H9 (cell line): Measurements from ENCODE around the gene KDF1. TPM values are rescaled to one million over a fixed set of nuclear protein-coding genes. Genes with fewer than 3 reads are reported as not detected.

Experiments
- DNase-seq: peaks from one replicate; pipeline ENCODE4 v3.0.0-alpha.2; 2017
- H2AFZ ChIP-seq: one replicate; pipeline ENCODE4 v1.6.1; 2013; ENCODE audit warnings: mild to moderate bottlenecking, low read length, control low read depth, moderate library complexity
- H2AK5ac ChIP-seq: 2 replicates; pipeline ENCODE4 v1.6.1; 2013; ENCODE audit warnings: low read length, control low read depth, mixed read lengths; ENCODE audit not compliant: insufficient read length
- H2BK120ac ChIP-seq: one replicate; pipeline ENCODE4 v1.6.1; 2013; ENCODE audit warnings: low read depth, mild to moderate bottlenecking, low read length, control low read depth, inconsistent platforms; ENCODE audit not compliant: poor library complexity, severe bottlenecking
- H2BK12ac ChIP-seq: 2 replicates; pipeline ENCODE4 v1.6.1; 2013; ENCODE audit warnings: low read length, control low read depth, mixed read lengths, low read depth; ENCODE audit not compliant: insufficient read length
- H2BK15ac ChIP-seq: 2 replicates; pipeline ENCODE4 v1.6.1; 2013; ENCODE audit warnings: low read depth, low read length, control low read depth
- H2BK20ac ChIP-seq: one replicate; pipeline ENCODE4 v1.6.1; 2013; ENCODE audit warnings: low read depth, mild to moderate bottlenecking, low read length, control low read depth, inconsistent platforms; ENCODE audit not compliant: poor library complexity, severe bottlenecking
- H2BK5ac ChIP-seq: 2 replicates; pipeline ENCODE4 v1.6.1; 2013; ENCODE audit warnings: low read length, control low read depth, mixed read lengths; ENCODE audit not compliant: insufficient read length
- H3K14ac ChIP-seq: 2 replicates; pipeline ENCODE4 v1.6.1; 2013; ENCODE audit warnings: low read length, control low read depth; ENCODE audit not compliant: insufficient read depth
- H3K18ac ChIP-seq: 2 replicates; pipeline ENCODE4 v1.6.1; 2013; ENCODE audit warnings: low read depth, mild to moderate bottlenecking, mixed read lengths, low read length, control low read depth; ENCODE audit not compliant: insufficient read length
- H3K23ac ChIP-seq: 2 replicates; pipeline ENCODE4 v1.6.1; 2013; ENCODE audit warnings: low read length, control low read depth, mixed read lengths, low read depth; ENCODE audit not compliant: insufficient read length
- H3K23me2 ChIP-seq: 2 replicates; pipeline ENCODE4 v1.6.1; 2013; ENCODE audit warnings: low read depth, mild to moderate bottlenecking, mixed read lengths, low read length, control low read depth; ENCODE audit not compliant: insufficient read length, poor library complexity, severe bottlenecking
- H3K27ac ChIP-seq: 2 replicates; pipeline ENCODE4 v1.5.1; 2013; ENCODE audit warnings: low read length, control low read depth, mixed read lengths, low read depth; ENCODE audit not compliant: insufficient read length
- H3K27me3 ChIP-seq: 2 replicates; pipeline ENCODE4 v1.6.1; 2013; ENCODE audit warnings: low read length, control low read depth, inconsistent platforms; ENCODE audit not compliant: insufficient read depth
- H3K4ac ChIP-seq: 2 replicates; pipeline ENCODE4 v1.6.1; 2013; ENCODE audit warnings: low read depth, mild to moderate bottlenecking, control low read depth, inconsistent platforms, low read length, moderate library complexity
- H3K4me1 ChIP-seq: 2 replicates; pipeline ENCODE4 v1.6.1; 2013; ENCODE audit warnings: low read length, control low read depth, inconsistent platforms; ENCODE audit not compliant: insufficient read depth
- H3K4me2 ChIP-seq: 2 replicates; pipeline ENCODE4 v1.6.1; 2013; ENCODE audit warnings: low read length, control low read depth, mixed read lengths; ENCODE audit not compliant: insufficient read length, insufficient read depth
- H3K56ac ChIP-seq: 2 replicates; pipeline ENCODE4 v1.6.1; 2013; ENCODE audit warnings: low read depth, mild to moderate bottlenecking, mixed read lengths, low read length, control low read depth; ENCODE audit not compliant: insufficient read length
- H3K79me1 ChIP-seq: 2 replicates; pipeline ENCODE4 v1.6.1; 2013; ENCODE audit warnings: low read depth, mild to moderate bottlenecking, moderate library complexity, low read length, control low read depth, inconsistent platforms; ENCODE audit not compliant: insufficient read depth, poor library complexity, severe bottlenecking
- H3K79me2 ChIP-seq: 2 replicates; pipeline ENCODE4 v1.6.1; 2013; ENCODE audit warnings: low read length, control low read depth, inconsistent platforms; ENCODE audit not compliant: insufficient read depth
- H3K9ac ChIP-seq: 2 replicates; pipeline ENCODE4 v1.6.1; 2013; ENCODE audit warnings: low read length, control low read depth, mixed read lengths; ENCODE audit not compliant: insufficient read length; ENCODE audit errors: extremely low read depth
- H3K9me3 ChIP-seq: one replicate; pipeline ENCODE4 v1.6.1; 2013; ENCODE audit warnings: low read depth, low read length, inconsistent platforms; ENCODE audit not compliant: control insufficient read depth
- H3T11ph ChIP-seq: one replicate; pipeline ENCODE4 v1.6.1; 2013; ENCODE audit warnings: mild to moderate bottlenecking, low read length, control low read depth, inconsistent platforms
- H4K20me1 ChIP-seq: one replicate; pipeline ENCODE4 v1.6.1; 2013; ENCODE audit not compliant: control insufficient read depth, insufficient read length, insufficient read depth
- H4K5ac ChIP-seq: 2 replicates; pipeline ENCODE4 v1.6.1; 2013; ENCODE audit warnings: low read depth, mild to moderate bottlenecking, mixed read lengths, low read length, control low read depth; ENCODE audit not compliant: insufficient read length
- H4K8ac ChIP-seq: replicated peaks from 2 replicates; pipeline ENCODE4 v1.6.1; 2013; ENCODE audit warnings: low read length, control low read depth, mixed read lengths, low read depth; ENCODE audit not compliant: insufficient read length
- H4K91ac ChIP-seq: 2 replicates; pipeline ENCODE4 v1.6.1; 2013; ENCODE audit warnings: low read depth, mild to moderate bottlenecking, moderate library complexity, mixed read lengths, low read length, control low read depth; ENCODE audit not compliant: insufficient read length
- H3K27ac Mint-ChIP-seq, 3 experiments: 2 replicates in 2 of 3; 3 replicates in 1 of 3; pipeline ENCODE4 v1.8.0; 2020 to 2021; ENCODE audit warnings: mixed read lengths in 3 of 3, mild to moderate bottlenecking in 1 of 3, moderate library complexity in 1 of 3
- H3K27me3 Mint-ChIP-seq: 2 replicates; pipeline ENCODE4 v1.8.0; 2021; ENCODE audit warnings: low read depth, mild to moderate bottlenecking, moderate library complexity, mixed read lengths
- H3K36me3 Mint-ChIP-seq, 3 experiments: 2 replicates in 2 of 3; 3 replicates in 1 of 3; pipeline ENCODE4 v1.8.0; 2020 to 2021; ENCODE audit warnings: low read depth in 3 of 3, mixed read lengths in 3 of 3; ENCODE audit not compliant: insufficient read depth in 1 of 3
- H3K4me1 Mint-ChIP-seq, 2 experiments: 2 replicates each; pipeline ENCODE4 v1.8.0; 2020; ENCODE audit warnings: mixed read lengths in 2 of 2
- H3K4me3 Mint-ChIP-seq, 2 experiments: 2 replicates in 1 of 2; 3 replicates in 1 of 2; pipeline ENCODE4 v1.8.0; 2020 to 2021; ENCODE audit warnings: mild to moderate bottlenecking in 2 of 2, mixed read lengths in 2 of 2, moderate library complexity in 1 of 2
- H3K9me3 Mint-ChIP-seq, 2 experiments: 2 replicates in 1 of 2; 3 replicates in 1 of 2; pipeline ENCODE4 v1.8.0; 2020; ENCODE audit warnings: mild to moderate bottlenecking in 2 of 2, mixed read lengths in 2 of 2, moderate library complexity in 1 of 2
- WGBS: extraction: QIAGEN DNeasy Blood & Tissue Kit; methylation state at CpG from one replicate; pipeline ENCODE4 v1.1.7; 2013; ENCODE audit warnings: missing lambda C conversion rate, low lambda C conversion rate, mixed read lengths; ENCODE audit not compliant: insufficient read length; ENCODE audit errors: extremely low coverage; 5-methylcytosine and 5-hydroxymethylcytosine counted together
- total RNA-seq: library from RNA; stranded (reverse); gene quantifications from 2 replicates; pipeline ENCODE4 v1.2.1, GENCODE V29; 2021
- TF ChIP-seq, protein P1 (sequence below): fragments of 200-600 bp; sonication (generic); conservative IDR thresholded peaks from 3 replicates; pipeline ENCODE4 v1.8.0; 2021; ENCODE audit warnings: antibody characterized with exemption, mild to moderate bottlenecking

KDF1 gene
- total RNA-seq, 1 experiment from 2014 or later: 17.6 TPM

GRCh38 chr1:26911399-26912146 is 48.7 kb downstream of the KDF1 start:
- no peak overlapping the region for H4K5ac ChIP-seq
- H2BK12ac ChIP-seq: no peak overlapping the region
- no peak overlapping the region for H2AFZ ChIP-seq
- H3K27ac Mint-ChIP-seq: no peak overlapping the region
- no peaks in the 10 kb centered on the region for H3K4me1 Mint-ChIP-seq
- H4K91ac ChIP-seq: no peak overlapping the region
- H3K9me3 ChIP-seq: no peaks in the 10 kb centered on the region
- no peak overlapping the region for H2AK5ac ChIP-seq
- no peak overlapping the region for H2BK120ac ChIP-seq
- H4K20me1 ChIP-seq: no peaks in the 10 kb centered on the region
- H3K27me3 ChIP-seq: no peaks in the 10 kb centered on the region
- no peaks in the 10 kb centered on the region for H3K4me1 ChIP-seq
- TF ChIP-seq, protein P1, sequence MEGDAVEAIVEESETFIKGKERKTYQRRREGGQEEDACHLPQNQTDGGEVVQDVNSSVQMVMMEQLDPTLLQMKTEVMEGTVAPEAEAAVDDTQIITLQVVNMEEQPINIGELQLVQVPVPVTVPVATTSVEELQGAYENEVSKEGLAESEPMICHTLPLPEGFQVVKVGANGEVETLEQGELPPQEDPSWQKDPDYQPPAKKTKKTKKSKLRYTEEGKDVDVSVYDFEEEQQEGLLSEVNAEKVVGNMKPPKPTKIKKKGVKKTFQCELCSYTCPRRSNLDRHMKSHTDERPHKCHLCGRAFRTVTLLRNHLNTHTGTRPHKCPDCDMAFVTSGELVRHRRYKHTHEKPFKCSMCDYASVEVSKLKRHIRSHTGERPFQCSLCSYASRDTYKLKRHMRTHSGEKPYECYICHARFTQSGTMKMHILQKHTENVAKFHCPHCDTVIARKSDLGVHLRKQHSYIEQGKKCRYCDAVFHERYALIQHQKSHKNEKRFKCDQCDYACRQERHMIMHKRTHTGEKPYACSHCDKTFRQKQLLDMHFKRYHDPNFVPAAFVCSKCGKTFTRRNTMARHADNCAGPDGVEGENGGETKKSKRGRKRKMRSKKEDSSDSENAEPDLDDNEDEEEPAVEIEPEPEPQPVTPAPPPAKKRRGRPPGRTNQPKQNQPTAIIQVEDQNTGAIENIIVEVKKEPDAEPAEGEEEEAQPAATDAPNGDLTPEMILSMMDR: no peak
- no peak for DNase-seq
- peaks cover 3% of the 10 kb centered on the region for H3K23me2 ChIP-seq
- H3K27ac ChIP-seq: no peak overlapping the region
- no peaks in the 10 kb centered on the region for H3K9me3 Mint-ChIP-seq
- H3K79me2 ChIP-seq: no peaks in the 10 kb centered on the region
- no peak overlapping the region for H2BK15ac ChIP-seq
- H3K4me3 Mint-ChIP-seq: no peak overlapping the region
- H3K4ac ChIP-seq: no peak overlapping the region
- no peak overlapping the region for H3K56ac ChIP-seq
- no peak overlapping the region for H2BK5ac ChIP-seq
- H3K27me3 Mint-ChIP-seq: peaks cover 8% of the 10 kb centered on the region
- no CpG with 5 or more reads among the region's 8 CpGs for WGBS
- H3K36me3 Mint-ChIP-seq: no peaks in the 10 kb centered on the region
- H3K79me1 ChIP-seq: no peaks in the 10 kb centered on the region
- no peak overlapping the region for H3K23ac ChIP-seq
- no peak overlapping the region for H3K9ac ChIP-seq
- no peak overlapping the region for H3K14ac ChIP-seq
- no peak overlapping the region for H2BK20ac ChIP-seq
- H3K4me2 ChIP-seq: no peak overlapping the region
- H3K18ac ChIP-seq: no peak overlapping the region
- H4K8ac ChIP-seq: no peak overlapping the region
- no peak overlapping the region for H3T11ph ChIP-seq
